K562 (cell line): ENCODE measurements around the gene HBEGF. TPM values are rescaled to one million over a fixed set of nuclear protein-coding genes. Genes with fewer than 3 reads are reported as not detected.

ENCODE experiments used
- ATAC-seq: fragments of 200-7000 bp; cut with Tn5 transposase; 3 replicates; pipeline ENCODE4 v1.9.1; 2020; ENCODE audit warnings: moderate library complexity
- BruUV-seq: library from RNA; stranded (reverse); fragments of 400-500 nt; replicated peaks from 2 replicates; lab custom pipeline; 2021; lab: Mats Ljungman, UMichigan
- CTCF ChIA-PET: fragments of 300-600 bp; formaldehyde crosslinking; extraction: SDS; loops from one replicate; lab custom pipeline; 2021; ENCODE audit warnings: low intra/inter-chr PET ratio; lab: Yijun Ruan, JAX
- POLR2A ChIA-PET: fragments of 300-600, 350-650 bp; sonication (Branson Sonifier 250); formaldehyde crosslinking; extraction: SDS; loops from one replicate; lab custom pipeline; 2021; ENCODE audit warnings: antibody characterized with exemption, inconsistent platforms; lab: Yijun Ruan, JAX
- DNase-seq, 4 experiments: peaks; one replicate each; pipeline versions ENCODE4 v3.0.0 to v3.0.0-alpha.2; 2011 to 2018; ENCODE audit warnings: low spot score in 3 of 4, mixed read lengths in 3 of 4; ENCODE audit errors: extremely low read depth in 1 of 4
- FAIRE-seq: peaks from 2 replicates; lab custom pipeline; 2011; peaks lifted over from hg19 to GRCh38; lab: Jason Lieb, UNC
- H2AFZ ChIP-seq: 2 replicates; pipeline ENCODE4 v1.6.0; 2011; ENCODE audit warnings: low read depth, low read length, control low read depth, inconsistent platforms
- H3K27ac ChIP-seq: fragments of 200-600 bp; 3 replicates; pipeline ENCODE4 v1.8.0; 2011; ENCODE audit warnings: low read depth, mild to moderate bottlenecking, control low read depth, inconsistent platforms, low read length, moderate library complexity, mixed read lengths; ENCODE audit errors: extremely low read depth
- H3K27me3 ChIP-seq, 2 experiments: fragments of 300-600 bp in 1 of 2; 2 replicates in 1 of 2; 3 replicates in 1 of 2; pipeline versions ENCODE4 v1.6.0 to v1.8.0; 2011; ENCODE audit warnings: inconsistent platforms in 2 of 2, low read length in 2 of 2, mild to moderate bottlenecking in 1 of 2, mixed read lengths in 1 of 2, moderate library complexity in 1 of 2; ENCODE audit not compliant: control insufficient read depth in 2 of 2, insufficient read depth in 2 of 2
- H3K36me3 ChIP-seq: fragments of 300-600 bp; 3 replicates; pipeline ENCODE4 v1.8.0; 2011; ENCODE audit warnings: mild to moderate bottlenecking, low read length, inconsistent platforms; ENCODE audit not compliant: control insufficient read depth, insufficient read depth
- H3K4me1 ChIP-seq, 2 experiments: fragments of 200-600 bp in 1 of 2; replicated peaks in 1 of 2; 2 replicates in 1 of 2; 3 replicates in 1 of 2; pipeline versions ENCODE4 v1.5.1 to v1.8.0; 2011; ENCODE audit warnings: inconsistent platforms in 2 of 2, low read length in 2 of 2, mild to moderate bottlenecking in 1 of 2, mixed read lengths in 1 of 2, moderate library complexity in 1 of 2; ENCODE audit not compliant: control insufficient read depth in 2 of 2, insufficient read depth in 2 of 2
- H3K4me2 ChIP-seq: 2 replicates; pipeline ENCODE4 v1.6.1; 2011; ENCODE audit warnings: low read length, control low read depth, inconsistent platforms, mixed read lengths; ENCODE audit not compliant: insufficient read depth
- H3K4me3 ChIP-seq: fragments of 200-600 bp; sonication (generic), shearing (Covaris generic); 2 replicates; pipeline ENCODE4 v1.5.1; 2016; ENCODE audit warnings: control low read depth, inconsistent platforms
- H3K79me2 ChIP-seq: fragments of 200-600 bp; 3 replicates; pipeline ENCODE4 v1.8.0; 2011; ENCODE audit warnings: low read length, inconsistent platforms; ENCODE audit not compliant: control insufficient read depth, insufficient read depth
- H3K9ac ChIP-seq, 2 experiments: 2 replicates each; pipeline versions ENCODE4 v1.6.0 to v1.6.1; 2011; ENCODE audit warnings: low read depth in 2 of 2, low read length in 2 of 2, control low read depth in 1 of 2, inconsistent platforms in 1 of 2, mild to moderate bottlenecking in 1 of 2, mixed read lengths in 1 of 2; ENCODE audit not compliant: insufficient read depth in 1 of 2
- H3K9me1 ChIP-seq: one replicate; pipeline ENCODE4 v1.6.0; 2011; ENCODE audit warnings: inconsistent platforms, mild to moderate bottlenecking, low read length, moderate library complexity; ENCODE audit not compliant: control insufficient read depth, insufficient read depth
- H3K9me3 ChIP-seq: replicated peaks from 2 replicates; pipeline ENCODE4 v1.5.1; 2011; ENCODE audit warnings: low read depth, low read length, inconsistent platforms; ENCODE audit not compliant: control insufficient read depth, insufficient read depth
- H4K20me1 ChIP-seq: replicated peaks from 2 replicates; pipeline ENCODE4 v1.6.1; 2011; ENCODE audit warnings: low read length, inconsistent platforms, mixed read lengths; ENCODE audit not compliant: control insufficient read depth, insufficient read depth
- BMI1 ChIP-seq: fragments of 150-350 bp; IDR thresholded peaks from 2 replicates; pipeline ENCODE4 v1.6.1; 2014; ENCODE audit warnings: low read length
- BRD4 ChIP-seq: fragments of 200-600 bp; sonication (generic); IDR thresholded peaks from 2 replicates; pipeline ENCODE4 v1.6.1; 2017; ENCODE audit warnings: inconsistent platforms
- CREB1 ChIP-seq, 2 experiments: sonication (generic) in 1 of 2; formaldehyde crosslinking in 1 of 2; IDR thresholded peaks; 2 replicates each; pipeline versions ENCODE4 v1.6.1 to v1.8.0; 2012 to 2022; ENCODE audit warnings: inconsistent platforms in 1 of 2, mild to moderate bottlenecking in 1 of 2, missing genetic modification reagents in 1 of 2, moderate library complexity in 1 of 2
- CSDE1 ChIP-seq, 2 experiments: fragments of 450-650 bp; IDR thresholded peaks; 2 replicates each; pipeline ENCODE4 v1.6.1; 2016; ENCODE audit warnings: mild to moderate bottlenecking in 1 of 2
- EHMT2 ChIP-seq: fragments of 450-650 bp; IDR thresholded peaks from 2 replicates; pipeline ENCODE4 v1.6.1; 2018; ENCODE audit warnings: antibody characterized with exemption
- GATAD2B ChIP-seq: fragments of 450-650 bp; IDR thresholded peaks from 2 replicates; pipeline ENCODE4 v1.6.1; 2017; ENCODE audit warnings: mild to moderate bottlenecking, borderline replicate concordance
- KDM1A ChIP-seq, 2 experiments: fragments of 450-650 bp; IDR thresholded peaks; 2 replicates each; pipeline ENCODE4 v1.6.1; 2016; ENCODE audit warnings: mild to moderate bottlenecking in 2 of 2
- NR1H2 ChIP-seq: sonication (generic); formaldehyde crosslinking; IDR thresholded peaks from 2 replicates; pipeline ENCODE4 v1.4.0; 2020; ENCODE audit warnings: mild to moderate bottlenecking, missing genetic modification reagents
- NR2F6 ChIP-seq: fragments of 450-650 bp; formaldehyde crosslinking; IDR thresholded peaks from 2 replicates; pipeline ENCODE4 v1.4.0; 2020; ENCODE audit warnings: mild to moderate bottlenecking
- SREBF1 ChIP-seq: fragments of 150-350 bp; IDR thresholded peaks from 2 replicates; pipeline ENCODE4 v1.6.1; 2014; ENCODE audit warnings: antibody characterized with exemption, low read depth, low read length, borderline replicate concordance
- STAG1 ChIP-seq: sonication (generic); formaldehyde crosslinking; IDR thresholded peaks from 2 replicates; pipeline ENCODE4 v1.5.0; 2020; ENCODE audit warnings: missing genetic modification reagents, borderline replicate concordance
- XRCC3 ChIP-seq: fragments of 450-650 bp; IDR thresholded peaks from 2 replicates; pipeline ENCODE4 v1.6.1; 2017; ENCODE audit warnings: mild to moderate bottlenecking, moderate library complexity
- ZNF75A ChIP-seq: fragments of 450-650 bp; formaldehyde crosslinking; IDR thresholded peaks from 2 replicates; pipeline ENCODE4 v1.4.0; 2020; ENCODE audit warnings: mild to moderate bottlenecking
- WGBS: fragments of 100-300 bp; shearing (Covaris generic); methylation state at CpG from one replicate; pipeline ENCODE4 v1.1.6; 2016; ENCODE audit warnings: low coverage, mixed read lengths; ENCODE audit not compliant: insufficient coverage; ENCODE audit errors: missing lambda C conversion rate; 5-methylcytosine and 5-hydroxymethylcytosine counted together
- in situ Hi-C: fragments of 300-500 bp; cut with MboI; formaldehyde crosslinking; loops from 4 replicates; pipeline ENCODE4 v1.15.0; 2018; ENCODE audit warnings: inconsistent platforms, mixed read lengths
- intact Hi-C: fragments of 100-400 bp; cut with micrococcal nuclease; formaldehyde crosslinking; loops from 2 replicates; pipeline ENCODE4 v1.14.2; 2022
- polyA plus RNA-seq, 8 experiments: library from polyadenylated mRNA; depleted of rRNA in 4 of 8; stranded (reverse) in 5 of 8; unstranded in 3 of 8; fragments of >200 nt; fragmentation: Nextera tagmentation in 2 of 8; fragmentation: Illumina TruSeq in 1 of 8; extraction: Ambion mirVana in 2 of 8; extraction: Trizol in 1 of 8; gene quantifications; 2 replicates each; pipeline versions ENCODE4 v1.2.1 to v1.2.3, GENCODE V29; 2011 to 2014; ENCODE audit warnings: inconsistent platforms in 1 of 8, missing spikeins in 1 of 8
- total RNA-seq, 7 experiments: library from RNA; depleted of rRNA in 6 of 7; stranded (reverse); fragments of >200 nt in 6 of 7; fragmentation: Illumina TruSeq in 2 of 7; extraction: Trizol in 2 of 7; gene quantifications; 2 replicates each; pipeline versions ENCODE4 v1.2.1 to v1.2.3, GENCODE V29; 2011 to 2021; ENCODE audit warnings: low replicate concordance in 1 of 7
- TF ChIP-seq, protein P1 (sequence below): sonication (generic); formaldehyde crosslinking; IDR thresholded peaks from 2 replicates; pipeline ENCODE4 v1.8.0; 2022; ENCODE audit warnings: missing genetic modification reagents, mild to moderate bottlenecking, moderate library complexity, borderline replicate concordance
- TF ChIP-seq, protein P2 (sequence below): sonication (generic); formaldehyde crosslinking; IDR thresholded peaks from 2 replicates; pipeline ENCODE4 v1.8.0; 2022; ENCODE audit warnings: mild to moderate bottlenecking, missing genetic modification reagents
- TF ChIP-seq, protein P3 (sequence below): fragments of 200-800 bp; sonication (Bioruptor generic); IDR thresholded peaks from 2 replicates; pipeline ENCODE4 v1.6.1; 2017; ENCODE audit warnings: missing genetic modification characterization, missing compliant biosample characterization
- TF ChIP-seq, protein P4 (sequence below): IDR thresholded peaks from 2 replicates; pipeline ENCODE4 v1.6.1; 2011; ENCODE audit warnings: borderline replicate concordance, low read depth, mild to moderate bottlenecking, moderate library complexity, low read length; ENCODE audit not compliant: insufficient read depth, poor library complexity, severe bottlenecking

The HBEGF gene
- total and polyA plus RNA-seq, 9 of the 15 experiments (the other 6 are each of a cell fraction or from before 2014, with no cell fraction given), result 0.11 to 1.1 (median 0.60) TPM

DNA sequence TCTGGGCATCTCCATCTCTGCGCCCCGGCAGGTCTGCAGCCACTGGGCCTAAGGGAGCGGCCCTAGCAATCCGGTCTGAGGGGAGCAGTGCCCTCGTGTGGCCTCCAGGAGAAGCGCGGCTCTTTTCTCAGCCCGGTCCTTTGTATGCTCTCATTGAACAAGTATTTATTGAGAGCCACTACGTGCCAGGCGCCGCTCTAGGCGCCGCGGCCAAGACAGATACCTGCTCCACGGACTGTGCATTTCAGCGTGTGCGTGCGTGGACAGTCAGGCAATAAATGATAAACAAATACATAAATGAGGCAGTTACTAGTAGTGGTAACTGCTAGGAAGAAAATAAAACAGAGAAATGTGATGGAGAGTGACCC is 11.3 kb upstream of the HBEGF start:
- Histone ChIP-seq H4K20me1 (no peaks in the 10 kb centered on the region; the same call in 1 of the 2 replicates), H2AFZ (peak overlapping the region; percentile 62), H3K4me2 (peak overlapping the region; percentile 84), H3K79me2 (no peaks in the 10 kb centered on the region), H3K9ac (peak overlapping the region in 1 of 2 experiments; percentile 5; a peak in 1 of 4 replicates), H3K9me1 (no peaks in the 10 kb centered on the region), H3K4me1 (peaks cover 0 to 12% of the 10 kb centered on the region in 2 experiments; a peak in 2 of 5 replicates), H3K27me3 (no peaks in the 10 kb centered on the region), H3K9me3 (no peaks in the 10 kb centered on the region), H3K4me3 (peak overlapping the region; percentile 20), H3K36me3 (no peaks in the 10 kb centered on the region), H3K27ac (no peak overlapping the region)
- ATAC-seq, result peak; percentile 97
- FAIRE-seq, result peak; percentile 88
- CTCF ChIA-PET, result interaction anchor here (0.6 to 2.4 kb wide), 8 partner anchors 64 to 363 kb away, joined by 3 to 37 read pairs (median 3); no protein-coding TSS in a partner anchor
- in situ Hi-C loops (loop anchor here (5.0 to 10.0 kb wide), 2 partner anchors 115 to 193 kb away; no protein-coding TSS in a partner anchor), intact Hi-C loops (loop anchor here (1.0 to 10.0 kb wide), 4 partner anchors 113 to 573 kb away; no protein-coding TSS in a partner anchor)
- DNase-seq, result peak; percentile 81 to 85 (median 82)
- POLR2A ChIA-PET, result interaction anchor here (2.4 kb wide), 1 partner anchor 113 kb away, joined by 12 read pairs; no protein-coding TSS in a partner anchor
- 0% methylated on average over 12 of the region's 18 CpGs for WGBS
- no TSS peak for BruUV-seq
- TF ChIP-seq, protein P1, sequence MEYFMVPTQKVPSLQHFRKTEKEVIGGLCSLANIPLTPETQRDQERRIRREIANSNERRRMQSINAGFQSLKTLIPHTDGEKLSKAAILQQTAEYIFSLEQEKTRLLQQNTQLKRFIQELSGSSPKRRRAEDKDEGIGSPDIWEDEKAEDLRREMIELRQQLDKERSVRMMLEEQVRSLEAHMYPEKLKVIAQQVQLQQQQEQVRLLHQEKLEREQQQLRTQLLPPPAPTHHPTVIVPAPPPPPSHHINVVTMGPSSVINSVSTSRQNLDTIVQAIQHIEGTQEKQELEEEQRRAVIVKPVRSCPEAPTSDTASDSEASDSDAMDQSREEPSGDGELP (CRISPR knock-in tag), result peak; percentile 77
- TF ChIP-seq CSDE1 (IDR thresholded peaks at IDR 0.05), result no peak
- TF ChIP-seq GATAD2B, result no peak
- TF ChIP-seq SREBF1, result no peak
- peak; percentile 83; the same call in 1 of the 2 replicates for TF ChIP-seq STAG1 (CRISPR knock-in tag)
- no peak for TF ChIP-seq NR2F6 (CRISPR knock-in tag)
- TF ChIP-seq KDM1A (IDR thresholded peaks at IDR 0.05), result no peak
- TF ChIP-seq, protein P2, sequence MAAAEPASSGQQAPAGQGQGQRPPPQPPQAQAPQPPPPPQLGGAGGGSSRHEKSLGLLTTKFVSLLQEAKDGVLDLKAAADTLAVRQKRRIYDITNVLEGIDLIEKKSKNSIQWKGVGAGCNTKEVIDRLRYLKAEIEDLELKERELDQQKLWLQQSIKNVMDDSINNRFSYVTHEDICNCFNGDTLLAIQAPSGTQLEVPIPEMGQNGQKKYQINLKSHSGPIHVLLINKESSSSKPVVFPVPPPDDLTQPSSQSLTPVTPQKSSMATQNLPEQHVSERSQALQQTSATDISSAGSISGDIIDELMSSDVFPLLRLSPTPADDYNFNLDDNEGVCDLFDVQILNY (CRISPR knock-in tag), result no peak
- TF ChIP-seq, protein P3, sequence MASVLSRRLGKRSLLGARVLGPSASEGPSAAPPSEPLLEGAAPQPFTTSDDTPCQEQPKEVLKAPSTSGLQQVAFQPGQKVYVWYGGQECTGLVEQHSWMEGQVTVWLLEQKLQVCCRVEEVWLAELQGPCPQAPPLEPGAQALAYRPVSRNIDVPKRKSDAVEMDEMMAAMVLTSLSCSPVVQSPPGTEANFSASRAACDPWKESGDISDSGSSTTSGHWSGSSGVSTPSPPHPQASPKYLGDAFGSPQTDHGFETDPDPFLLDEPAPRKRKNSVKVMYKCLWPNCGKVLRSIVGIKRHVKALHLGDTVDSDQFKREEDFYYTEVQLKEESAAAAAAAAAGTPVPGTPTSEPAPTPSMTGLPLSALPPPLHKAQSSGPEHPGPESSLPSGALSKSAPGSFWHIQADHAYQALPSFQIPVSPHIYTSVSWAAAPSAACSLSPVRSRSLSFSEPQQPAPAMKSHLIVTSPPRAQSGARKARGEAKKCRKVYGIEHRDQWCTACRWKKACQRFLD, result no peak
- TF ChIP-seq EHMT2, result no peak
- TF ChIP-seq, protein P4, sequence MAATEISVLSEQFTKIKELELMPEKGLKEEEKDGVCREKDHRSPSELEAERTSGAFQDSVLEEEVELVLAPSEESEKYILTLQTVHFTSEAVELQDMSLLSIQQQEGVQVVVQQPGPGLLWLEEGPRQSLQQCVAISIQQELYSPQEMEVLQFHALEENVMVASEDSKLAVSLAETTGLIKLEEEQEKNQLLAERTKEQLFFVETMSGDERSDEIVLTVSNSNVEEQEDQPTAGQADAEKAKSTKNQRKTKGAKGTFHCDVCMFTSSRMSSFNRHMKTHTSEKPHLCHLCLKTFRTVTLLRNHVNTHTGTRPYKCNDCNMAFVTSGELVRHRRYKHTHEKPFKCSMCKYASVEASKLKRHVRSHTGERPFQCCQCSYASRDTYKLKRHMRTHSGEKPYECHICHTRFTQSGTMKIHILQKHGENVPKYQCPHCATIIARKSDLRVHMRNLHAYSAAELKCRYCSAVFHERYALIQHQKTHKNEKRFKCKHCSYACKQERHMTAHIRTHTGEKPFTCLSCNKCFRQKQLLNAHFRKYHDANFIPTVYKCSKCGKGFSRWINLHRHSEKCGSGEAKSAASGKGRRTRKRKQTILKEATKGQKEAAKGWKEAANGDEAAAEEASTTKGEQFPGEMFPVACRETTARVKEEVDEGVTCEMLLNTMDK, result no peak
- TF ChIP-seq CREB1 (IDR thresholded peaks at IDR 0.05), result no peak
- TF ChIP-seq CREB1 (CRISPR knock-in tag; IDR thresholded peaks at IDR 0.05), result 0 out of 2 replicates have a peak, but pooled peaks have one; percentile 31
- no peak for TF ChIP-seq XRCC3
- no peak for TF ChIP-seq NR1H2
- no peak for TF ChIP-seq BRD4
- no peak for TF ChIP-seq ZNF75A
- TF ChIP-seq BMI1, result no peak
